ENCODE results near the gene TMEM121B. TPM values are rescaled to one million over a fixed set of nuclear protein-coding genes. Genes with fewer than 3 reads are reported as not detected.

Gene TMEM121B
- total and polyA plus RNA-seq, 2 experiments from 2014 or later = 2.0 to 7.2 TPM

- H3K4me2 ChIP-seq = peak overlapping the region; percentile 51; the same call in 1 of the 2 replicates
- peak overlapping the region; percentile 3; the same call in 1 of the 3 replicates for H3K4me3 Mint-ChIP-seq
These were observed 2.8 kb downstream of the TMEM121B start for GRCh38 chr22:17118342-17118741.

More at GRCh38 chr22:17118342-17118741, 2.8 kb downstream of the TMEM121B start:
- Histone ChIP-seq H4K20me1 (replicated peaks; ENCODE audit: insufficient read depth) (0 out of 2 replicates have a peak, but pooled peaks cover 3% of the 10 kb centered on the region), H3K27me3 (ENCODE audit: insufficient read depth) (peaks cover 10% of the 10 kb centered on the region; the same call in 1 of the 2 replicates), H2AFZ (no peak overlapping the region), H3K4me3 (no peak overlapping the region), H3K9me2 (ENCODE audit: insufficient read depth) (no peaks in the 10 kb centered on the region), H3K36me3 (ENCODE audit: insufficient read depth) (no peaks in the 10 kb centered on the region), H3K27ac (ENCODE audit: low read depth) (no peak overlapping the region), H3K4me1 (ENCODE audit: insufficient read depth) (peaks cover 24% of the 10 kb centered on the region), H3F3A (replicated peaks; ENCODE audit: low read depth) (peaks cover 15% of the 10 kb centered on the region; the same call in 1 of the 2 replicates), H3K79me2 (replicated peaks; ENCODE audit: insufficient read depth) (no peaks in the 10 kb centered on the region)
- ATAC-seq = no peak
- H3K9me3 Mint-ChIP-seq = no peaks in the 10 kb centered on the region; the same call in 2 of the 3 replicates
- H3K27me3 Mint-ChIP-seq (ENCODE audit: insufficient read depth, low read depth, poor library complexity) = peaks cover 19% of the 10 kb centered on the region
- no peaks in the 10 kb centered on the region for H3K36me3 Mint-ChIP-seq (ENCODE audit: low read depth)
- no peak for DNase-seq (ENCODE audit: low spot score)
- TF ChIP-seq EZH2phosphoT487 (IDR thresholded peaks at IDR 0.05; ENCODE audit: unreplicated experiment) (no peak), POLR2AphosphoS5 (IDR thresholded peaks at IDR 0.05; ENCODE audit: low read depth) (no peak), JUNB (IDR thresholded peaks at IDR 0.05; ENCODE audit: unreplicated experiment) (no peak), ZNF462 (CRISPR knock-in tag; IDR thresholded peaks at IDR 0.05) (no peak), CTCF (conservative IDR thresholded peaks at IDR 0.05; ENCODE audit: low read depth in 2 of 2) (no peak), ZNF114 (CRISPR knock-in tag; IDR thresholded peaks at IDR 0.05) (no peak), ZNF331 (CRISPR knock-in tag; IDR thresholded peaks at IDR 0.05; ENCODE audit: low read depth) (no peak), NANOG (IDR thresholded peaks at IDR 0.05; ENCODE audit: borderline replicate concordance) (no peak)
- H3K27ac Mint-ChIP-seq = no peak overlapping the region
- H3K4me1 Mint-ChIP-seq = peaks cover 30% of the 10 kb centered on the region

Measured in GM23338 (cell line).